Ascending aorta (tissue), 2 donors: ENCODE results near the gene ELFN1. TPM values are rescaled to one million over a fixed set of nuclear protein-coding genes. Genes with fewer than 3 reads are reported as not detected.

ENCODE experiments used
- DNase-seq, 2 donors: peaks; one replicate each; pipeline ENCODE4 v3.0.0-alpha.2; 2019; ENCODE audit warnings: low spot score in 2 of 2
- H3K27ac ChIP-seq, 2 donors: fragments of 200-600 bp; sonication (generic); one replicate each; pipeline ENCODE4 v1.5.1; 2016 to 2017; ENCODE audit warnings: mild to moderate bottlenecking in 1 of 2
- H3K27me3 ChIP-seq: fragments of 200-600 bp; sonication (generic); one replicate; pipeline ENCODE4 v1.5.1; 2017
- H3K36me3 ChIP-seq, 2 donors: fragments of 200-600 bp; sonication (generic); one replicate each; pipeline ENCODE4 v1.5.1; 2016
- H3K4me1 ChIP-seq, 2 donors: fragments of 200-600 bp; sonication (generic); one replicate each; pipeline ENCODE4 v1.5.1; 2016 to 2017; ENCODE audit warnings: mild to moderate bottlenecking in 1 of 2
- H3K4me3 ChIP-seq, 2 donors: fragments of 200-600 bp; sonication (generic); one replicate each; pipeline ENCODE4 v1.5.1; 2016 to 2017; ENCODE audit warnings: mild to moderate bottlenecking in 1 of 2
- H3K9me3 ChIP-seq, 2 donors: fragments of 200-600 bp; sonication (generic); one replicate each; pipeline ENCODE4 v1.5.1; 2016
- intact Hi-C: fragments of 100-400 bp; cut with DNase I; formaldehyde crosslinking; loops from one replicate; pipeline ENCODE4 v1.15.1; 2023
- total RNA-seq: library from RNA; depleted of rRNA; stranded (reverse); fragments of >200 nt; gene quantifications from one replicate; pipeline ENCODE4 v1.1.0, GENCODE V29; 2016
- TF ChIP-seq, protein P1 (sequence below), 3 experiments: fragments of 200-600 bp in 2 of 3; fragments of 450-650 bp in 1 of 3; sonication (generic) in 2 of 3; IDR thresholded peaks; one replicate each; pipeline ENCODE4 v1.5.1; 2016 to 2019; ENCODE audit warnings: antibody characterized with exemption in 3 of 3, mild to moderate bottlenecking in 1 of 3, moderate library complexity in 1 of 3

ELFN1 gene
- total RNA-seq, 1 donor from 2014 or later, result 7.3 TPM

DNA sequence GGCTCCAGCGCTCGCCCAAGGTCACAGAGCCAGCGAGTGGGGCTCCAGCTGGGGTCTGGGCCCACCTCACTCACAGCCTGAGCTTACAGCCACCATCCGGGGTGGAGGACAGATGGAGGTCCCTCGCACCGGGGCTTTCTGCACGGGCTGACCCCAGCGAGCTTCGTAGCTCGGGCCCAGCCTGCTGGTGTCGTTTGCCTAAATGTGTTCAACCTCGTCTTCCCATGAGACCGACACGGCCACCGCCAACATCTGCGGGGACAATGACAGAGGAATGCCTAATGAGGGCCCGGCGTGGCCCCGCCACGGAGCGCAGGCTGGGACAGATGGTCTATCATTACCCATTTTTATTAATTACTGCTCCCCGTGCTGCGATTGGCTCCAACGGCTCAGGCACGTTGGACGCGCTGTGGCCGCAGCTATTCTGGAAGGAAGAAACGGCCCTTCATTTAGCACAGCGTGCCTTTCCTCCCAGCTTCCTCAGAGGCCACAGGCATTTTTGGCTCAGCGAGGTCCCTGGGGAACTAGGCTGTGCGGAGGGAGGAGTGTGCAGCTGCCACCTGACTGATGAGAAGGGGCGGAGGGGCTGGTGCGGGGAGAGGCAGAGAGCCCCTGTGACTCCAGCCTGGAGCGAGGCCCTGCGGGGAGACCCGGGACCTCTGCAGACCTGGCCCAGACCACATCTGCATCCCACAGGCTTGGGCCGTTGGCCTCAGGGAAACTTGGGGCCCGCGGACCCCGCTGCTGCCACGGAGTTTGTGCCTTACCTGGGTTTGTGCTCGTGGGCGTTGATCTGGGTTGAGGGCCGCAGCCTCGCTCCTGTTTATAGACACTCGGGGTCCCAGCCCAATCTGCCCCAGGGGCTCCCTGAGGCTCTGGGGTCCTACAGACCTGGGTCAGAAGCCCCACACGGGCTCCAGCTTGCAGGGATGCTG is 22.9 kb upstream of the ELFN1 start:
- H3K4me1 ChIP-seq, result peaks cover 0 to 13% of the 10 kb centered on the region in 2 donors
- intact Hi-C loops, result no loop called here
- H3K27me3 ChIP-seq, result no peaks in the 10 kb centered on the region
- TF ChIP-seq, protein P1, sequence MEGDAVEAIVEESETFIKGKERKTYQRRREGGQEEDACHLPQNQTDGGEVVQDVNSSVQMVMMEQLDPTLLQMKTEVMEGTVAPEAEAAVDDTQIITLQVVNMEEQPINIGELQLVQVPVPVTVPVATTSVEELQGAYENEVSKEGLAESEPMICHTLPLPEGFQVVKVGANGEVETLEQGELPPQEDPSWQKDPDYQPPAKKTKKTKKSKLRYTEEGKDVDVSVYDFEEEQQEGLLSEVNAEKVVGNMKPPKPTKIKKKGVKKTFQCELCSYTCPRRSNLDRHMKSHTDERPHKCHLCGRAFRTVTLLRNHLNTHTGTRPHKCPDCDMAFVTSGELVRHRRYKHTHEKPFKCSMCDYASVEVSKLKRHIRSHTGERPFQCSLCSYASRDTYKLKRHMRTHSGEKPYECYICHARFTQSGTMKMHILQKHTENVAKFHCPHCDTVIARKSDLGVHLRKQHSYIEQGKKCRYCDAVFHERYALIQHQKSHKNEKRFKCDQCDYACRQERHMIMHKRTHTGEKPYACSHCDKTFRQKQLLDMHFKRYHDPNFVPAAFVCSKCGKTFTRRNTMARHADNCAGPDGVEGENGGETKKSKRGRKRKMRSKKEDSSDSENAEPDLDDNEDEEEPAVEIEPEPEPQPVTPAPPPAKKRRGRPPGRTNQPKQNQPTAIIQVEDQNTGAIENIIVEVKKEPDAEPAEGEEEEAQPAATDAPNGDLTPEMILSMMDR (IDR thresholded peaks at IDR 0.05), result no peak
- H3K27ac ChIP-seq, result no peak overlapping the region
- peak overlapping the region in 1 of 2 donors; percentile 46 for H3K4me3 ChIP-seq
- no peaks in the 10 kb centered on the region for H3K36me3 ChIP-seq
- H3K9me3 ChIP-seq, result no peaks in the 10 kb centered on the region
- no peak for DNase-seq

DNA sequence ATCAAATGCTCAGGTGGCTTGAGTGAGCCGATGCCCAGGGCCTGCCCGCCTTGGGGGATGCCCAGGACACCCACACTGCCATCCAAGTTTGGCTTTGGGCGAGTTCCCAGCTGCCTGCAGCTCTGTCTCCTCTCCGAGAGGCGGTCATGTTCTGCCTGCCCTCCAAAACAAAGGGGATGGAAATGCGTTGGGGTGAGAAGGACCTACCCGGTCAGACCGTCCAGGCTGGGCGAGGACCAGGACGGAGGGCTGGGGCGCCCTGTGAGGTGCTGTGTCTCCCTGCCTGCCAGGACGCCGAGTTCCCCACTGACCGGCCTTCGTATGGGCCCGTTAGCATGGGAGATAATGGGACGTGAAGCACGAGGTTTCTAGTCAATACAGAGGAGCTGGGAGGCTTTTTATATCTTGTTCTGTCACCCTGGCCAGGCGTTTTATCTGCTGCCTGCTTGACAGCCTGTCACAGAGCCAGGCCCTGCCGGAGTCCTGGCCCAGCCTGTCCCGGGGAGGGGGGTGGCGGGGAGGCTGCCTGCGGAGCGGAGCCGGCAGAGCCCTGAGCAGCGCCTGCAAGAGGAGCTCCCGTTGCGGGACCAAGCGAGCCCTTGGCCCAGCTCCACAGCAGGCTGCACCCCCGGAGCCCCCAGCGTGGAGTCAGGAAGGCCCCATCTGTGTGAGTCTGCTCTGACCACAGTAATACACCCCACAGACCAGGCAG is 22.0 kb upstream of the ELFN1 start:
- Histone ChIP-seq H3K4me1 (peaks cover 0 to 13% of the 10 kb centered on the region in 2 donors), H3K27me3 (no peaks in the 10 kb centered on the region), H3K9me3 (no peaks in the 10 kb centered on the region), H3K27ac (no peak overlapping the region), H3K36me3 (no peaks in the 10 kb centered on the region), H3K4me3 (peak overlapping the region in 1 of 2 donors; percentile 46)
- no peak for DNase-seq
- TF ChIP-seq, protein P1 (IDR thresholded peaks at IDR 0.05), result no peak
- intact Hi-C loops, result no loop called here

DNA sequence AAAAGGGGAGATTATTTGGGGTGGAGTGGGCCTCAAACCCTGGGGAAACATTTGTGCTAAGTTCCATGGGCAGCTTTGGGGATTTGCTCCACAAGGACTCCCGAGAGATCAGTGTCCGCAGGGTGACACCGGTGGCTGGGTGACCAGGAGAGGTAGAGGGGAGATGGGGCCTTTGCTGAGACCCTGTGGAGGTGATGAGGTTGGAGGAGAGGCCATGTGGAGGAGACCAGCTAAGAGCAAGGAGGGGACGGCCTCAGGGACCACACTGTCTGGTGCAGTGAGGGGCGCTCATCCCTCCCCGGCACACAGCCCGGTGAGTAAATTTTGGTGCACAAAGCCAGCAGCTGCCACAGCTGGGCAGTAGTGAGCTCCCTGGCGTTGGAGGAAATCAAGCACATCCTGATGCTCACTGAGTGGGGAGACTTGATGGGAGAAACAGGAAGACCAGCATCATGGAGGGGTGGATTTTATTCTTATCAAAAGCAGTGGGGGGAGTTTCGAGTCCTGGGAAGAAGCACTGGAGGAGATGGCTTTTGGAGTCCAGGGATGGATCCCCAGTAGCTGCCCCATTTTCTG is 20.2 kb upstream of the ELFN1 start:
- no peaks in the 10 kb centered on the region for H3K27me3 ChIP-seq
- no peaks in the 10 kb centered on the region for H3K36me3 ChIP-seq
- TF ChIP-seq, protein P1 (IDR thresholded peaks at IDR 0.05), result no peak
- no peak for DNase-seq
- peaks cover 0 to 13% of the 10 kb centered on the region in 2 donors for H3K4me1 ChIP-seq
- no peaks in the 10 kb centered on the region for H3K9me3 ChIP-seq
- no peak overlapping the region for H3K27ac ChIP-seq
- no peak overlapping the region for H3K4me3 ChIP-seq
- intact Hi-C loops, result no loop called here

DNA sequence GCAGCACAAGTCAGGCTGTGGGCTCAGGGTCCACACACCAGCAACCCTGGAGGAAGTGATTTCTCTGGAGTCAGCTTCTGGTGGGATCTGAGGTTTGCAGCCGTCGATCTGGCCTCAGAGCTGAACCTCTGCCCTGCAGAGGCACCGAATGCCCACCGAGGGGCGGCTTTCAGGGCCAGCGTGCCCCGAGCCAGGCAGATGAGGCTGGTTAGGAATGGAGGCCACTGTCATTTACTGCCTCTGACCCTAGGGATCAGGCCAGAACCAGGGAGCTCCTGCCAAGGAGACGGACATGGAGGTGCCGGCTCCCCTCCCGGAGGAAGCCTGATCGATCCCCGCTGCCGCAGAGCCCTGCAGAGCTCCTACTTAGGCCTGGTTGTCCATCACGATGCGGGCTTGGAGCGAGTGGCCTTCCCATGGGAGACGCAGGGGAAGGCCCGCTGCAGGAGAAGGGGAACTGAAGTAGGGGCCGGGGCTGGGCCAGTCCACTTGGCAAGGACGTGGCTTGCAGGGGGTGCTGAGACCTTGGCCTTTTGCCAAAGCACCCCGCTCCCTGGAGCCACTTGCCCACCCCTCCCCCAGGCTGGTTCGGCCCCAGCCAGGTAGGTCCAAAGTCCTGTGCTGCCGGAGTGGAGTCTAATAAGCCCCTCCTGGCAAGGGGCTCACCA is 19.6 kb upstream of the ELFN1 start:
- H3K27me3 ChIP-seq, result no peaks in the 10 kb centered on the region
- H3K27ac ChIP-seq, result no peak overlapping the region
- H3K36me3 ChIP-seq, result no peaks in the 10 kb centered on the region
- H3K4me1 ChIP-seq, result peaks cover 0 to 13% of the 10 kb centered on the region in 2 donors
- no peaks in the 10 kb centered on the region for H3K9me3 ChIP-seq
- DNase-seq, result no peak
- intact Hi-C loops, result no loop called here
- no peak overlapping the region for H3K4me3 ChIP-seq
- TF ChIP-seq, protein P1 (IDR thresholded peaks at IDR 0.05), result no peak

DNA sequence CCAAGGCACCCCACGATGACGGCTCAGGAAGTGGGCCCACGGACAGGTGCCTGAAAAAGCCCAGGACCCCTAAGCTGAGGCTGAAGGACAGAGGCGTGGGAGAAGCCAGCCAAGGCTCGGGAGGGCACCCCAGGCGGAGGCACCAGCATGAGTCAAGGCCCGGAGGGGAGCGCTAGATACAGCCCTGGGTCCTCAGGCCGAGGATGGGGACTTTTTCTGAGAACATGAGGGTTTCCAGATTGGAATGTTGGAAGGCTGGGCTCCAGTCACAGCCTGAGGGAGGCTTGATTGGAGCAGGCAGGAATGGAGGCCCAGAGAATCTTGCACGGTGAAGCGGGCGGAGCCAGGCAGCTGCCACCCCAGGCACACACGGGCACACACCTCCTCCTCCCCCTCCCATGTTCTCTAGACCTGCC is 19.0 kb upstream of the ELFN1 start:
- TF ChIP-seq, protein P1 (IDR thresholded peaks at IDR 0.05), result no peak
- no peaks in the 10 kb centered on the region for H3K36me3 ChIP-seq
- H3K9me3 ChIP-seq, result no peaks in the 10 kb centered on the region
- no peak overlapping the region for H3K4me3 ChIP-seq
- intact Hi-C loops, result no loop called here
- no peaks in the 10 kb centered on the region for H3K27me3 ChIP-seq
- H3K4me1 ChIP-seq, result peaks cover 0 to 13% of the 10 kb centered on the region in 2 donors
- no peak for DNase-seq
- H3K27ac ChIP-seq, result no peak overlapping the region
